ENCODE results near the gene ABCD1. TPM values are rescaled to one million over a fixed set of nuclear protein-coding genes. Genes with fewer than 3 reads are reported as not detected.

Gene ABCD1
- total RNA-seq, 1 donor from 2014 or later, result 18.3 TPM

- H3K36me3 Mint-ChIP-seq, result no peaks in the 10 kb centered on the region
- no peak overlapping the region for H3K4me3 Mint-ChIP-seq
- H3K9me3 Mint-ChIP-seq, result no peaks in the 10 kb centered on the region
- DNase-seq (ENCODE audit: low spot score in 2 of 2, unreplicated experiment in 2 of 2), result no peak
- H3K27me3 Mint-ChIP-seq (ENCODE audit: low read depth), result no peaks in the 10 kb centered on the region
- no peak overlapping the region for H3K27ac Mint-ChIP-seq
- H3K4me1 Mint-ChIP-seq, result no peaks in the 10 kb centered on the region
- TF ChIP-seq CTCF (IDR thresholded peaks at IDR 0.05; ENCODE audit: unreplicated experiment), result no peak
Measured at GRCh38 chrX:153772316-153773217, 47.9 kb downstream of the ABCD1 start.

- H3K27ac Mint-ChIP-seq, result no peak overlapping the region
- DNase-seq (ENCODE audit: low spot score in 2 of 2, unreplicated experiment in 2 of 2), result peak in 1 of 2 experiments; percentile 14
- H3K4me3 Mint-ChIP-seq, result no peak overlapping the region
- H3K36me3 Mint-ChIP-seq, result no peaks in the 10 kb centered on the region
- no peak for TF ChIP-seq CTCF (IDR thresholded peaks at IDR 0.05; ENCODE audit: unreplicated experiment)
- no peaks in the 10 kb centered on the region for H3K27me3 Mint-ChIP-seq (ENCODE audit: low read depth)
- no peaks in the 10 kb centered on the region for H3K4me1 Mint-ChIP-seq
- H3K9me3 Mint-ChIP-seq, result no peaks in the 10 kb centered on the region
Measured at GRCh38 chrX:153773218-153773611, 48.6 kb downstream of the ABCD1 start.

GRCh38 chrX:153773741-153774575 is 49.3 kb downstream of the ABCD1 start:
- TF ChIP-seq CTCF (IDR thresholded peaks at IDR 0.05; ENCODE audit: unreplicated experiment), result no peak
- H3K27me3 Mint-ChIP-seq (ENCODE audit: low read depth), result no peaks in the 10 kb centered on the region
- no peaks in the 10 kb centered on the region for H3K9me3 Mint-ChIP-seq
- H3K4me3 Mint-ChIP-seq, result no peak overlapping the region
- no peak for DNase-seq (ENCODE audit: low spot score in 2 of 2, unreplicated experiment in 2 of 2)
- no peak overlapping the region for H3K27ac Mint-ChIP-seq
- H3K4me1 Mint-ChIP-seq, result no peaks in the 10 kb centered on the region
- H3K36me3 Mint-ChIP-seq, result no peaks in the 10 kb centered on the region

GRCh38 chrX:153774576-153775292 is 50.1 kb downstream of the ABCD1 start:
- no peaks in the 10 kb centered on the region for H3K36me3 Mint-ChIP-seq
- DNase-seq (ENCODE audit: low spot score in 2 of 2, unreplicated experiment in 2 of 2), result no peak
- H3K4me1 Mint-ChIP-seq, result no peaks in the 10 kb centered on the region
- H3K4me3 Mint-ChIP-seq, result no peak overlapping the region
- no peaks in the 10 kb centered on the region for H3K27me3 Mint-ChIP-seq (ENCODE audit: low read depth)
- no peak overlapping the region for H3K27ac Mint-ChIP-seq
- no peak for TF ChIP-seq CTCF (IDR thresholded peaks at IDR 0.05; ENCODE audit: unreplicated experiment)
- H3K9me3 Mint-ChIP-seq, result no peaks in the 10 kb centered on the region

GRCh38 chrX:153775293-153776119 is 50.9 kb downstream of the ABCD1 start:
- no peaks in the 10 kb centered on the region for H3K9me3 Mint-ChIP-seq
- TF ChIP-seq CTCF (IDR thresholded peaks at IDR 0.05; ENCODE audit: unreplicated experiment), result no peak
- no peaks in the 10 kb centered on the region for H3K4me1 Mint-ChIP-seq
- H3K4me3 Mint-ChIP-seq, result no peak overlapping the region
- no peak overlapping the region for H3K27ac Mint-ChIP-seq
- H3K36me3 Mint-ChIP-seq, result no peaks in the 10 kb centered on the region
- no peak for DNase-seq (ENCODE audit: low spot score in 2 of 2, unreplicated experiment in 2 of 2)
- H3K27me3 Mint-ChIP-seq (ENCODE audit: low read depth), result no peaks in the 10 kb centered on the region

All from mesothelial cell of epicardium (in vitro differentiated cells).